T1000 (cell line): Measurements from ENCODE around the gene RHEX.
"Not testable (repeated sequence)": the region's sequence is repeated elsewhere in the genome, so short reads cannot be mapped to it uniquely, and the experiment has no call there.

Source experiments
- DNase-seq: peaks from one replicate; lab custom pipeline; 2025; ENCODE audit warnings: mixed read lengths; lab: John Stamatoyannopoulos, UW

RHEX gene

GRCh38 chr1:206030191-206030590 lies 22.8 kb upstream of the RHEX start:
- no peak for DNase-seq

GRCh38 chr1:206030714-206031113 lies 22.3 kb upstream of the RHEX start:
- no peak for DNase-seq

- no peak for DNase-seq
Measured at GRCh38 chr1:206032380-206033140, 20.4 kb upstream of the RHEX start.

GRCh38 chr1:206035027-206035426 lies 17.9 kb upstream of the RHEX start:
- DNase-seq: no peak

- no peak for DNase-seq
Measured at GRCh38 chr1:206036663-206037455, 16.1 kb upstream of the RHEX start.

GRCh38 chr1:206037581-206037980 lies 15.4 kb upstream of the RHEX start:
- no peak for DNase-seq

GRCh38 chr1:206039046-206039973 lies 13.7 kb upstream of the RHEX start:
- no peak for DNase-seq

- DNase-seq: no peak
Measured at GRCh38 chr1:206040328-206040727, 12.6 kb upstream of the RHEX start.

GRCh38 chr1:206041640-206042039 lies 11.3 kb upstream of the RHEX start:
- DNase-seq: no peak

- DNase-seq: no peak
Measured at GRCh38 chr1:206047271-206047670, 5.7 kb upstream of the RHEX start.

GRCh38 chr1:206048582-206048981 lies 4.4 kb upstream of the RHEX start:
- no peak for DNase-seq

GRCh38 chr1:206049293-206049692 lies 3.7 kb upstream of the RHEX start:
- DNase-seq: no peak

- DNase-seq: no peak
Measured at GRCh38 chr1:206049919-206050600, 2.9 kb upstream of the RHEX start.

GRCh38 chr1:206050655-206051235 lies 2.2 kb upstream of the RHEX start:
- DNase-seq: no peak

GRCh38 chr1:206052231-206052865 lies 625 bp upstream of the RHEX start:
- DNase-seq: not testable (repeated sequence)

GRCh38 chr1:206053616-206054015 lies 643 bp downstream of the RHEX start:
- DNase-seq: not testable (repeated sequence)

- not testable (repeated sequence) for DNase-seq
Measured at GRCh38 chr1:206055069-206055625, 2.2 kb downstream of the RHEX start.

GRCh38 chr1:206055639-206056323 lies 2.8 kb downstream of the RHEX start:
- not testable (repeated sequence) for DNase-seq

- DNase-seq: not testable (repeated sequence)
Measured at GRCh38 chr1:206058289-206058926, 5.4 kb downstream of the RHEX start.
